ENCODE data around the gene NOS3. TPM values are rescaled to one million over a fixed set of nuclear protein-coding genes. Genes with fewer than 3 reads are reported as not detected.
A peak's percentile ranks its signal among the peaks of the same experiment; 100 is the strongest.

The NOS3 gene
- total RNA-seq, 1 experiment from 2014 or later, result 59.8 TPM

GRCh38 chr7:151016505-151016904 lies 25.7 kb downstream of the NOS3 start:
- Histone ChIP-seq H3K9me2 (replicated peaks; ENCODE audit: insufficient read depth, low read length) (no peaks in the 10 kb centered on the region), H3K36me3 (ENCODE audit: insufficient read depth, low read length) (no peaks in the 10 kb centered on the region), H3K4me1 (ENCODE audit: low read length) (peaks cover 28% of the 10 kb centered on the region), H3K4me3 (ENCODE audit: low read length) (no peak overlapping the region), H3K9ac (ENCODE audit: low read length) (no peak overlapping the region), H3K27ac (ENCODE audit: low read length) (no peak overlapping the region), H3K27me3 (ENCODE audit: low read length) (no peaks in the 10 kb centered on the region), H4K20me1 (ENCODE audit: insufficient read depth, low read depth, low read length) (no peaks in the 10 kb centered on the region), H3K9me3 (ENCODE audit: low read length) (no peaks in the 10 kb centered on the region), H2AFZ (ENCODE audit: low read length) (no peak overlapping the region), H3K79me2 (ENCODE audit: low read length) (no peaks in the 10 kb centered on the region), H3K4me2 (ENCODE audit: low read depth, low read length, poor library complexity, severe bottlenecking) (no peak overlapping the region)
- DNase-seq, result no peak

GRCh38 chr7:151016942-151017341 lies 26.1 kb downstream of the NOS3 start:
- no peaks in the 10 kb centered on the region for H3K9me2 ChIP-seq (replicated peaks; ENCODE audit: insufficient read depth, low read length)
- peaks cover 28% of the 10 kb centered on the region for H3K4me1 ChIP-seq (ENCODE audit: low read length)
- no peaks in the 10 kb centered on the region for H4K20me1 ChIP-seq (ENCODE audit: insufficient read depth, low read depth, low read length)
- no peak overlapping the region for H3K27ac ChIP-seq (ENCODE audit: low read length)
- DNase-seq, result no peak
- H3K36me3 ChIP-seq (ENCODE audit: insufficient read depth, low read length), result no peaks in the 10 kb centered on the region
- H3K9ac ChIP-seq (ENCODE audit: low read length), result peak overlapping the region; percentile 70; the same call in 1 of the 2 replicates
- no peaks in the 10 kb centered on the region for H3K27me3 ChIP-seq (ENCODE audit: low read length)
- H3K79me2 ChIP-seq (ENCODE audit: low read length), result no peaks in the 10 kb centered on the region
- H2AFZ ChIP-seq (ENCODE audit: low read length), result no peak overlapping the region
- H3K4me2 ChIP-seq (ENCODE audit: low read depth, low read length, poor library complexity, severe bottlenecking), result peak overlapping the region; percentile 66
- no peak overlapping the region; the same call in 1 of the 2 replicates for H3K4me3 ChIP-seq (ENCODE audit: low read length)
- no peaks in the 10 kb centered on the region for H3K9me3 ChIP-seq (ENCODE audit: low read length)

GRCh38 chr7:151017370-151017952 lies 26.6 kb downstream of the NOS3 start:
- Histone ChIP-seq H3K4me3 (ENCODE audit: low read length) (peak overlapping the region; percentile 69), H3K4me1 (ENCODE audit: low read length) (peaks cover 28% of the 10 kb centered on the region), H3K27ac (ENCODE audit: low read length) (no peak overlapping the region), H3K4me2 (ENCODE audit: low read depth, low read length, poor library complexity, severe bottlenecking) (peak overlapping the region; percentile 66), H3K9me2 (replicated peaks; ENCODE audit: insufficient read depth, low read length) (no peaks in the 10 kb centered on the region), H3K9ac (ENCODE audit: low read length) (peak overlapping the region; percentile 70), H3K27me3 (ENCODE audit: low read length) (no peaks in the 10 kb centered on the region), H2AFZ (ENCODE audit: low read length) (peak overlapping the region; percentile 87; the same call in 1 of the 2 replicates), H3K79me2 (ENCODE audit: low read length) (no peaks in the 10 kb centered on the region), H3K9me3 (ENCODE audit: low read length) (no peaks in the 10 kb centered on the region), H4K20me1 (ENCODE audit: insufficient read depth, low read depth, low read length) (no peaks in the 10 kb centered on the region), H3K36me3 (ENCODE audit: insufficient read depth, low read length) (no peaks in the 10 kb centered on the region)
- DNase-seq, result peak; percentile 73

DNA sequence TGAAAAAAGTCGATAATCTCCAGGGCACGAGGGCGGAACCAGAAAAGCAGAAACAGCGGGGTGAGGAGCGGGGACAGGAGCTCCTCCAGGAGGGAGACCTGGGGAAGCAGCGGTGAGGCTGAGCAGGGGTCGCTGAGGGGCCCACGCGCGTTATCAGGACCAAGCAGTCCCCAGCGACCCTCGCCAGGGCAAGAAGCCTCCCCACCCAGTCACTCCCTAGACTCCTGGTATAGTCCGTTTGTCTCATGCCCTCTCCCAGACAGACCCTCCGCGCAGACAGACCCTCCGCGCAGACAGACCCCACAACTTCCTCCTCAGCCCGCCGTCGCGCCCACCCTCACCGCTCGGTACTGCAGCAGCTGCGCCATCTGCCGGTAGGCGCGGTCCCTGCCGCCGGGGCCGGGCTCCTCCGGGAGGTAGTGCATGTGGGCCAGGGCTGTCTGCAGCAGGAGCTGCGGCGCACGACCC lies 27.2 kb downstream of the NOS3 start:
- peak overlapping the region; percentile 70 for H3K9ac ChIP-seq (ENCODE audit: low read length)
- no peak overlapping the region for H3K27ac ChIP-seq (ENCODE audit: low read length)
- H3K4me2 ChIP-seq (ENCODE audit: low read depth, low read length, poor library complexity, severe bottlenecking), result peak overlapping the region; percentile 66
- no peaks in the 10 kb centered on the region for H3K27me3 ChIP-seq (ENCODE audit: low read length)
- peak; percentile 91 for DNase-seq
- H2AFZ ChIP-seq (ENCODE audit: low read length), result peak overlapping the region; percentile 87; the same call in 1 of the 2 replicates
- no peaks in the 10 kb centered on the region for H3K36me3 ChIP-seq (ENCODE audit: insufficient read depth, low read length)
- H3K4me1 ChIP-seq (ENCODE audit: low read length), result peaks cover 28% of the 10 kb centered on the region
- H3K9me2 ChIP-seq (replicated peaks; ENCODE audit: insufficient read depth, low read length), result no peaks in the 10 kb centered on the region
- no peaks in the 10 kb centered on the region for H3K79me2 ChIP-seq (ENCODE audit: low read length)
- peak overlapping the region; percentile 69 for H3K4me3 ChIP-seq (ENCODE audit: low read length)
- no peaks in the 10 kb centered on the region for H4K20me1 ChIP-seq (ENCODE audit: insufficient read depth, low read depth, low read length)
- H3K9me3 ChIP-seq (ENCODE audit: low read length), result no peaks in the 10 kb centered on the region

GRCh38 chr7:151018421-151019129 lies 27.8 kb downstream of the NOS3 start:
- Histone ChIP-seq H3K36me3 (ENCODE audit: insufficient read depth, low read length) (no peaks in the 10 kb centered on the region), H4K20me1 (ENCODE audit: insufficient read depth, low read depth, low read length) (no peaks in the 10 kb centered on the region), H3K27me3 (ENCODE audit: low read length) (no peaks in the 10 kb centered on the region), H3K4me3 (ENCODE audit: low read length) (peak overlapping the region; percentile 69; the same call in 1 of the 2 replicates), H3K4me2 (ENCODE audit: low read depth, low read length, poor library complexity, severe bottlenecking) (peak overlapping the region; percentile 66), H3K4me1 (ENCODE audit: low read length) (peaks cover 23% of the 10 kb centered on the region), H3K79me2 (ENCODE audit: low read length) (no peaks in the 10 kb centered on the region), H3K9ac (ENCODE audit: low read length) (peak overlapping the region; percentile 70), H3K9me3 (ENCODE audit: low read length) (no peaks in the 10 kb centered on the region), H3K9me2 (replicated peaks; ENCODE audit: insufficient read depth, low read length) (no peaks in the 10 kb centered on the region), H2AFZ (ENCODE audit: low read length) (peak overlapping the region; percentile 82; the same call in 1 of the 2 replicates), H3K27ac (ENCODE audit: low read length) (no peak overlapping the region)
- no peak for DNase-seq

DNA sequence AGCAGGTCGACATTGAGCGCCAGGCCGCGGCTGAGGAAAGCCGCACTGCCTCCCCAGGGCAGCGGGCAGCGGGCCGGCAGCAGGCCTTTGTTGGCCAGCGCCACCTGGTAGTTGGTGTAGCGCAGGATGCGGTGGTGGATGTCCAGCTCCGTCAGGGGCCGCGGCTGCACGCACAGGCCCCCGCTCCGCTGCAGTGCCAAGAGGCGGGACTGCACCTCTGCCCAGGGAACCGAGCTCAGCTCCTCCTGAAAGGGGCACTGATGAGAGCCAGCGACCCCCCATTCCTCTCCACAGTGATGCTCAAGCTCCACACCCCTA lies 28.3 kb downstream of the NOS3 start:
- no peak overlapping the region for H3K27ac ChIP-seq (ENCODE audit: low read length)
- no peaks in the 10 kb centered on the region for H4K20me1 ChIP-seq (ENCODE audit: insufficient read depth, low read depth, low read length)
- H3K4me2 ChIP-seq (ENCODE audit: low read depth, low read length, poor library complexity, severe bottlenecking), result no peak overlapping the region
- DNase-seq, result no peak
- H3K4me1 ChIP-seq (ENCODE audit: low read length), result peaks cover 18% of the 10 kb centered on the region
- no peak overlapping the region for H2AFZ ChIP-seq (ENCODE audit: low read length)
- H3K4me3 ChIP-seq (ENCODE audit: low read length), result no peak overlapping the region
- H3K9me3 ChIP-seq (ENCODE audit: low read length), result no peaks in the 10 kb centered on the region
- no peak overlapping the region for H3K9ac ChIP-seq (ENCODE audit: low read length)
- H3K79me2 ChIP-seq (ENCODE audit: low read length), result no peaks in the 10 kb centered on the region
- no peaks in the 10 kb centered on the region for H3K27me3 ChIP-seq (ENCODE audit: low read length)
- no peaks in the 10 kb centered on the region for H3K36me3 ChIP-seq (ENCODE audit: insufficient read depth, low read length)
- no peaks in the 10 kb centered on the region for H3K9me2 ChIP-seq (replicated peaks; ENCODE audit: insufficient read depth, low read length)

DNA sequence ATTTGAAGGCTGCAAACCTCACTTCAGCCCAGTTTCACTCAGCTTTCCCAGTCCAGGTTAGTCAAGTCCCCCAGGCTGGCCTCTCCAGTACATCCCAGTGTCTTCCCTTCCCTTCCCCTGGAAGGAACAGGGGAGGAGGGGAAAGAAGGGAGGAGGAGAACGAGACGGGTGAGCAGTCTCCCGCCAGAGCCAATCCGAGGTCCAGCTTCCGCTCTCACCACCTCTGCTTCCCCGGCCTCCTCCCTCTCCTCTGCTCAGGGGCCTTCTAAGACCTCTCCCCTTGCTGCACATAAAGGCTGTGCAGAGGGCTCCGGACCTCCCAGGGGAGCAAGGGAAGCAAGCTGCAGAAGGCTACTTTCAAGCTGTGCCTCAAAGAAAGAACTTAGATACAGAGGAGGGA lies 29.4 kb downstream of the NOS3 start:
- H3K9ac ChIP-seq (ENCODE audit: low read length), result no peak overlapping the region
- no peaks in the 10 kb centered on the region for H3K9me2 ChIP-seq (replicated peaks; ENCODE audit: insufficient read depth, low read length)
- no peaks in the 10 kb centered on the region for H3K36me3 ChIP-seq (ENCODE audit: insufficient read depth, low read length)
- no peak overlapping the region for H3K27ac ChIP-seq (ENCODE audit: low read length)
- no peak overlapping the region for H3K4me2 ChIP-seq (ENCODE audit: low read depth, low read length, poor library complexity, severe bottlenecking)
- DNase-seq, result no peak
- H3K4me3 ChIP-seq (ENCODE audit: low read length), result no peak overlapping the region
- peaks cover 14% of the 10 kb centered on the region for H3K4me1 ChIP-seq (ENCODE audit: low read length)
- no peak overlapping the region for H2AFZ ChIP-seq (ENCODE audit: low read length)
- no peaks in the 10 kb centered on the region for H3K79me2 ChIP-seq (ENCODE audit: low read length)
- no peaks in the 10 kb centered on the region for H3K9me3 ChIP-seq (ENCODE audit: low read length)
- no peaks in the 10 kb centered on the region for H3K27me3 ChIP-seq (ENCODE audit: low read length)
- no peaks in the 10 kb centered on the region for H4K20me1 ChIP-seq (ENCODE audit: insufficient read depth, low read depth, low read length)

DNA sequence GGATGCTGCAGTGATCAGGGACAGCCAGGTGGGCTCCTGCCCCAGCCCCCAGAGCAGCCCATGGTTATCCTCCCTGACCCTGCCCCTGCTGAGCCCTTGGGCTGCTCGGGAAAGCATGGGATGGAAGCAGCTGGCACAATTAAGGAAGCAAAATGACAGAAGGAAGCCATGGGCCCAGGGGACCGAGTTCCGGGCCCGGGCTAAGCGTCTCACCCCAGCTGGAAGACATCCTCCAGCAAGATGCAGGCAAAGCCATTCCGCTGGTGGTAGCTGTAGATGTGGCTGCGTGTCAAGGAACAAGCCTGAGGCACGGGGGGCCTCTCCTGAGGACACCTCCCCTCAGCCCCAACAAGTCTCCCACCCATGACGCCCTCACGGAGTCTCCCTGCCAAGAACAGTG lies 32.4 kb downstream of the NOS3 start:
- Histone ChIP-seq H4K20me1 (ENCODE audit: insufficient read depth, low read depth, low read length) (no peaks in the 10 kb centered on the region), H3K4me1 (ENCODE audit: low read length) (peaks cover 26% of the 10 kb centered on the region), H3K79me2 (ENCODE audit: low read length) (no peaks in the 10 kb centered on the region), H3K27ac (ENCODE audit: low read length) (no peak overlapping the region), H3K36me3 (ENCODE audit: insufficient read depth, low read length) (no peaks in the 10 kb centered on the region), H3K9me2 (replicated peaks; ENCODE audit: insufficient read depth, low read length) (no peaks in the 10 kb centered on the region), H3K4me3 (ENCODE audit: low read length) (no peak overlapping the region), H3K27me3 (ENCODE audit: low read length) (no peaks in the 10 kb centered on the region), H3K4me2 (ENCODE audit: low read depth, low read length, poor library complexity, severe bottlenecking) (no peak overlapping the region), H3K9ac (ENCODE audit: low read length) (no peak overlapping the region), H2AFZ (ENCODE audit: low read length) (no peak overlapping the region), H3K9me3 (ENCODE audit: low read length) (no peaks in the 10 kb centered on the region)
- DNase-seq, result no peak
